K562 (cell line): ENCODE measurements around the gene YPEL1. TPM values are rescaled to one million over a fixed set of nuclear protein-coding genes. Genes with fewer than 3 reads are reported as not detected.
A peak's percentile ranks its signal among the peaks of the same experiment; 100 is the strongest.

Source experiments
- BDP1 ChIP-seq: IDR thresholded peaks from 3 replicates; pipeline ENCODE4 v1.6.1; 2011; ENCODE audit not compliant: insufficient read length, insufficient read depth
- FOS ChIP-seq: IDR thresholded peaks from 3 replicates; pipeline ENCODE4 v1.6.1; 2011; ENCODE audit not compliant: insufficient read length; ENCODE audit errors: extremely low read depth
- GABPB1 ChIP-seq: sonication (generic); formaldehyde crosslinking; IDR thresholded peaks from 2 replicates; pipeline ENCODE4 v1.8.0; 2022; ENCODE audit warnings: mild to moderate bottlenecking, missing genetic modification reagents
- JUN ChIP-seq, 2 experiments: sonication (generic) in 1 of 2; formaldehyde crosslinking in 1 of 2; IDR thresholded peaks; 2 replicates each; pipeline versions ENCODE4 v1.6.1 to v1.8.0; 2012 to 2022; ENCODE audit warnings: borderline replicate concordance in 2 of 2, mild to moderate bottlenecking in 2 of 2, improper control_type of control experiment in 1 of 2, low read depth in 1 of 2, low read length in 1 of 2, missing genetic modification reagents in 1 of 2
- MAFF ChIP-seq: IDR thresholded peaks from 2 replicates; pipeline ENCODE4 v1.6.1; 2012; ENCODE audit warnings: low read length, improper control_type of control experiment
- MBD2 ChIP-seq: sonication (generic); IDR thresholded peaks from 2 replicates; pipeline ENCODE4 v1.6.1; 2016; ENCODE audit warnings: low read depth, borderline replicate concordance
- MECOM ChIP-seq: fragments of 250-450 bp; sonication (Bioruptor Pico); IDR thresholded peaks from 2 replicates; pipeline ENCODE4 v1.8.0; 2022; ENCODE audit warnings: inconsistent platforms
- PHF21A ChIP-seq: fragments of 450-650 bp; IDR thresholded peaks from 2 replicates; pipeline ENCODE4 v1.6.1; 2017; ENCODE audit warnings: low read depth, borderline replicate concordance
- RB1 ChIP-seq: fragments of 450-650 bp; IDR thresholded peaks from 2 replicates; pipeline ENCODE4 v1.6.1; 2017; ENCODE audit warnings: low read depth, mild to moderate bottlenecking
- SAFB2 ChIP-seq: fragments of 200-400 bp; formaldehyde crosslinking; IDR thresholded peaks from 2 replicates; pipeline ENCODE4 v1.6.1; 2018; ENCODE audit warnings: borderline replicate concordance, low read length, low read depth, moderate library complexity; ENCODE audit not compliant: severe bottlenecking
- SP1 ChIP-seq: sonication (generic); formaldehyde crosslinking; IDR thresholded peaks from 2 replicates; pipeline ENCODE4 v1.8.1; 2022; ENCODE audit warnings: mild to moderate bottlenecking, missing genetic modification reagents
- STAT5A ChIP-seq: IDR thresholded peaks from 2 replicates; pipeline ENCODE4 v1.6.1; 2012; ENCODE audit warnings: low read length, inconsistent platforms, borderline replicate concordance
- TEAD4 ChIP-seq, 2 experiments: sonication (generic) in 1 of 2; formaldehyde crosslinking in 1 of 2; IDR thresholded peaks; 2 replicates each; pipeline versions ENCODE4 v1.6.1 to v1.8.0; 2012 to 2022; ENCODE audit warnings: borderline replicate concordance in 1 of 2, inconsistent platforms in 1 of 2, low read length in 1 of 2, mild to moderate bottlenecking in 1 of 2, missing genetic modification reagents in 1 of 2
- ZNF239 ChIP-seq: fragments of 250-450 bp; sonication (Bioruptor Pico); IDR thresholded peaks from 2 replicates; pipeline ENCODE4 v1.4.0; 2020; ENCODE audit warnings: mild to moderate bottlenecking
- polyA plus RNA-seq, 8 experiments: library from polyadenylated mRNA; depleted of rRNA in 4 of 8; stranded (reverse) in 5 of 8; unstranded in 3 of 8; fragments of >200 nt; fragmentation: Nextera tagmentation in 2 of 8; fragmentation: Illumina TruSeq in 1 of 8; extraction: Ambion mirVana in 2 of 8; extraction: Trizol in 1 of 8; gene quantifications; 2 replicates each; pipeline versions ENCODE4 v1.2.1 to v1.2.3, GENCODE V29; 2011 to 2014; ENCODE audit warnings: inconsistent platforms in 1 of 8, missing spikeins in 1 of 8
- total RNA-seq, 7 experiments: library from RNA; depleted of rRNA in 6 of 7; stranded (reverse); fragments of >200 nt in 6 of 7; fragmentation: Illumina TruSeq in 2 of 7; extraction: Trizol in 2 of 7; gene quantifications; 2 replicates each; pipeline versions ENCODE4 v1.2.1 to v1.2.3, GENCODE V29; 2011 to 2021; ENCODE audit warnings: low replicate concordance in 1 of 7
- TF ChIP-seq, protein P1 (sequence below), 3 experiments: fragments of 200-800 bp in 1 of 3; sonication (Bioruptor generic) in 1 of 3; sonication (generic) in 1 of 3; formaldehyde crosslinking in 1 of 3; IDR thresholded peaks; 2 replicates each; pipeline versions ENCODE4 v1.6.1 to v1.8.0; 2016 to 2022; ENCODE audit warnings: mild to moderate bottlenecking in 2 of 3, missing compliant biosample characterization in 2 of 3, missing genetic modification characterization in 2 of 3, missing genetic modification reagents in 1 of 3
- TF ChIP-seq, protein P2 (sequence below): fragments of 450-650 bp; IDR thresholded peaks from 2 replicates; pipeline ENCODE4 v1.6.1; 2016; ENCODE audit warnings: borderline replicate concordance
- TF ChIP-seq, protein P3 (sequence below): fragments of 450-650 bp; formaldehyde crosslinking; IDR thresholded peaks from 2 replicates; pipeline ENCODE4 v1.4.0; 2020; ENCODE audit warnings: mild to moderate bottlenecking, moderate library complexity
- TF ChIP-seq, protein P4 (sequence below), 2 experiments: fragments of 450-650 bp in 1 of 2; sonication (generic) in 1 of 2; formaldehyde crosslinking in 1 of 2; IDR thresholded peaks in 1 of 2; conservative IDR thresholded peaks in 1 of 2; 2 replicates each; pipeline versions ENCODE4 v1.6.1 to v1.8.1; 2016 to 2023; ENCODE audit warnings: mild to moderate bottlenecking in 2 of 2, moderate library complexity in 2 of 2, inconsistent platforms in 1 of 2, missing genetic modification reagents in 1 of 2
- TF ChIP-seq, protein P5 (sequence below): sonication (generic); formaldehyde crosslinking; IDR thresholded peaks from 2 replicates; pipeline ENCODE4 v1.9.0; 2022; ENCODE audit warnings: mild to moderate bottlenecking, missing genetic modification reagents

YPEL1 gene
- total and polyA plus RNA-seq, 9 of the 15 experiments (the other 6 are each of a cell fraction or from before 2014, with no cell fraction given) = 0.07 to 2.2 (median 0.46) TPM

DNA sequence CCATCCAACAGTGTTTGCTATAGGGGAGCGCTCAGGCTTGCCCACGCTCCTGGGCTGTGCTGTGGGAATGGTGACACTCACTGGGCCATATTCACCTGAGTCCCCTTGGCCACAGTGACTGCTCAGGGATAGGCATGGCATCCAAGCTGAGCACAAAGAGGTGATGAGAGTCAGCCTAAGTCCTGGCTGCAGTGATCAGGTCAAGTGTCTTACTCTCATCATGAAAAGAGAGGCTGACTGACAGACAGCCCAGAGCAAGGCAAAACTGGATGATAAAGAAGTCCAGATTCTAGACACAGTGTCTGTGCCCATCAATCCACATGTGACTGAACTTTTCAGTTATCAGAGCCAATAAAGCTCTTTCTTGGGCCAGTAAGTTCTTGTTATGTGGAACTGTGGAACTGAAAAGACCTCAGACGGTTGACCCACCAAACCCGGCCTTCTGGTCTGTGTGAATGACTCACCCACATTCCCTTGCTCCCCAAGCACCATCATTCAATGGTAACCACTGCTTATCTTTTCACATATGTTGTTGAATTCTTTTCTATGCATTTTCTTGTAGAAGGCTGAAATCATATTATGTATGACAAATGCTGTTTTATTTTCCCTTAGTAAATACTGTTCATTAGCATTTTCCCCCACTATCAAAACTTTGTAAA lies 43.2 kb upstream of the YPEL1 start (continued):
- TF ChIP-seq, protein P1, sequence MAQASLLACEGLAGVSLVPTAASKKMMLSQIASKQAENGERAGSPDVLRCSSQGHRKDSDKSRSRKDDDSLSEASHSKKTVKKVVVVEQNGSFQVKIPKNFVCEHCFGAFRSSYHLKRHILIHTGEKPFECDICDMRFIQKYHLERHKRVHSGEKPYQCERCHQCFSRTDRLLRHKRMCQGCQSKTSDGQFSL (CRISPR knock-in tag; IDR thresholded peaks at IDR 0.05) = no peak
- TF ChIP-seq, protein P1 (tag; IDR thresholded peaks at IDR 0.05) = no peak
- TF ChIP-seq, protein P2, sequence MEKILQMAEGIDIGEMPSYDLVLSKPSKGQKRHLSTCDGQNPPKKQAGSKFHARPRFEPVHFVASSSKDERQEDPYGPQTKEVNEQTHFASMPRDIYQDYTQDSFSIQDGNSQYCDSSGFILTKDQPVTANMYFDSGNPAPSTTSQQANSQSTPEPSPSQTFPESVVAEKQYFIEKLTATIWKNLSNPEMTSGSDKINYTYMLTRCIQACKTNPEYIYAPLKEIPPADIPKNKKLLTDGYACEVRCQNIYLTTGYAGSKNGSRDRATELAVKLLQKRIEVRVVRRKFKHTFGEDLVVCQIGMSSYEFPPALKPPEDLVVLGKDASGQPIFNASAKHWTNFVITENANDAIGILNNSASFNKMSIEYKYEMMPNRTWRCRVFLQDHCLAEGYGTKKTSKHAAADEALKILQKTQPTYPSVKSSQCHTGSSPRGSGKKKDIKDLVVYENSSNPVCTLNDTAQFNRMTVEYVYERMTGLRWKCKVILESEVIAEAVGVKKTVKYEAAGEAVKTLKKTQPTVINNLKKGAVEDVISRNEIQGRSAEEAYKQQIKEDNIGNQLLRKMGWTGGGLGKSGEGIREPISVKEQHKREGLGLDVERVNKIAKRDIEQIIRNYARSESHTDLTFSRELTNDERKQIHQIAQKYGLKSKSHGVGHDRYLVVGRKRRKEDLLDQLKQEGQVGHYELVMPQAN = no peak
- TF ChIP-seq RB1 = no peak
- TF ChIP-seq SAFB2 = no peak
- peak; percentile 58 for TF ChIP-seq STAT5A
- TF ChIP-seq FOS = peak; percentile 67
- peak; percentile 94 for TF ChIP-seq JUN (IDR thresholded peaks at IDR 0.05; ENCODE audit: borderline replicate concordance, low read depth, low read length)
- no peak for TF ChIP-seq JUN (CRISPR knock-in tag; IDR thresholded peaks at IDR 0.05; ENCODE audit: borderline replicate concordance)
- TF ChIP-seq TEAD4 (IDR thresholded peaks at IDR 0.05; ENCODE audit: low read length) = peak; percentile 90
- TF ChIP-seq TEAD4 (CRISPR knock-in tag; IDR thresholded peaks at IDR 0.05; ENCODE audit: borderline replicate concordance) = no peak
- TF ChIP-seq MECOM (CRISPR knock-in tag) = peak; percentile 59; the same call in 1 of the 2 replicates
- no peak for TF ChIP-seq MAFF
- TF ChIP-seq ZNF239 (CRISPR knock-in tag) = no peak
- TF ChIP-seq SP1 = no peak; the same call in 1 of the 2 replicates
- TF ChIP-seq, protein P3, sequence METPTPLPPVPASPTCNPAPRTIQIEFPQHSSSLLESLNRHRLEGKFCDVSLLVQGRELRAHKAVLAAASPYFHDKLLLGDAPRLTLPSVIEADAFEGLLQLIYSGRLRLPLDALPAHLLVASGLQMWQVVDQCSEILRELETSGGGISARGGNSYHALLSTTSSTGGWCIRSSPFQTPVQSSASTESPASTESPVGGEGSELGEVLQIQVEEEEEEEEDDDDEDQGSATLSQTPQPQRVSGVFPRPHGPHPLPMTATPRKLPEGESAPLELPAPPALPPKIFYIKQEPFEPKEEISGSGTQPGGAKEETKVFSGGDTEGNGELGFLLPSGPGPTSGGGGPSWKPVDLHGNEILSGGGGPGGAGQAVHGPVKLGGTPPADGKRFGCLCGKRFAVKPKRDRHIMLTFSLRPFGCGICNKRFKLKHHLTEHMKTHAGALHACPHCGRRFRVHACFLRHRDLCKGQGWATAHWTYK (CRISPR knock-in tag) = no peak
- no peak for TF ChIP-seq MBD2
- TF ChIP-seq GABPB1 = peak; percentile 78; the same call in 1 of the 2 replicates
- TF ChIP-seq, protein P4, sequence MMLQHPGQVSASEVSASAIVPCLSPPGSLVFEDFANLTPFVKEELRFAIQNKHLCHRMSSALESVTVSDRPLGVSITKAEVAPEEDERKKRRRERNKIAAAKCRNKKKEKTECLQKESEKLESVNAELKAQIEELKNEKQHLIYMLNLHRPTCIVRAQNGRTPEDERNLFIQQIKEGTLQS (IDR thresholded peaks at IDR 0.05) = no peak
- TF ChIP-seq, protein P4 (CRISPR knock-in tag; conservative IDR thresholded peaks at IDR 0.05) = peak; percentile 93
- no peak for TF ChIP-seq PHF21A
- TF ChIP-seq, protein P5, sequence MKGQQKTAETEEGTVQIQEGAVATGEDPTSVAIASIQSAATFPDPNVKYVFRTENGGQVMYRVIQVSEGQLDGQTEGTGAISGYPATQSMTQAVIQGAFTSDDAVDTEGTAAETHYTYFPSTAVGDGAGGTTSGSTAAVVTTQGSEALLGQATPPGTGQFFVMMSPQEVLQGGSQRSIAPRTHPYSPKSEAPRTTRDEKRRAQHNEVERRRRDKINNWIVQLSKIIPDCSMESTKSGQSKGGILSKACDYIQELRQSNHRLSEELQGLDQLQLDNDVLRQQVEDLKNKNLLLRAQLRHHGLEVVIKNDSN = peak; percentile 54; the same call in 1 of the 2 replicates
- TF ChIP-seq BDP1 = no peak
